Kasumi-1 (cell line): ENCODE data around the gene B4GALNT4.
"Not testable (repeated sequence)": the region's sequence is repeated elsewhere in the genome, so short reads cannot be mapped to it uniquely, and the experiment has no call there.

Experiments
- DNase-seq, 2 experiments: peaks; one replicate each; lab custom pipeline; 2025; lab: John Stamatoyannopoulos, UW

The B4GALNT4 gene

GRCh38 chr11:392102-392777 is 22.9 kb downstream of the B4GALNT4 start:
- no peak for DNase-seq

- no peak for DNase-seq
These were observed 24.1 kb downstream of the B4GALNT4 start for GRCh38 chr11:393219-394033.

GRCh38 chr11:394034-394857 is 24.9 kb downstream of the B4GALNT4 start, which contains the start of gene PKP3:
PKP3 (plus strand) TSS chr11:394209; CDS start chr11:394293, 84 bp downstream.
- no peak for DNase-seq

GRCh38 chr11:394858-395655 is 25.8 kb downstream of the B4GALNT4 start:
- DNase-seq: no peak

- DNase-seq: no peak
These were observed 26.6 kb downstream of the B4GALNT4 start for GRCh38 chr11:395866-396265.

GRCh38 chr11:396511-396947 is 27.2 kb downstream of the B4GALNT4 start:
- DNase-seq: peak; percentile 26 to 53

GRCh38 chr11:396948-397548 is 27.7 kb downstream of the B4GALNT4 start:
- peak; percentile 70 to 75 for DNase-seq

- DNase-seq: peak; percentile 38 to 69
These were observed 29.5 kb downstream of the B4GALNT4 start for GRCh38 chr11:398826-399225.

GRCh38 chr11:399731-400211 is 30.5 kb downstream of the B4GALNT4 start:
- DNase-seq: no peak

- DNase-seq: no peak
These were observed 31.0 kb downstream of the B4GALNT4 start for GRCh38 chr11:400241-400689.

GRCh38 chr11:401196-401595 is 31.9 kb downstream of the B4GALNT4 start:
- not testable (repeated sequence) for DNase-seq

GRCh38 chr11:403021-403760 is 33.9 kb downstream of the B4GALNT4 start:
- no peak for DNase-seq

GRCh38 chr11:403761-404431 is 34.6 kb downstream of the B4GALNT4 start:
- DNase-seq: no peak

- DNase-seq: no peak
These were observed 35.4 kb downstream of the B4GALNT4 start for GRCh38 chr11:404551-405264.

GRCh38 chr11:405323-405953 is 36.1 kb downstream of the B4GALNT4 start:
- no peak for DNase-seq

GRCh38 chr11:405954-406795 is 36.9 kb downstream of the B4GALNT4 start:
- DNase-seq: no peak
